Fibroblast of pulmonary artery (primary cell): ENCODE results near the gene HRH1.

Source experiments
- DNase-seq: peaks from one replicate; pipeline ENCODE4 v3.0.0-alpha.2; 2010; ENCODE audit warnings: low read depth
- H3K4me3 ChIP-seq: replicated peaks from 2 replicates; pipeline ENCODE4 v1.5.1; 2011; ENCODE audit warnings: low read depth, mild to moderate bottlenecking, control low read depth, low read length, moderate library complexity
- TF ChIP-seq, protein P1 (sequence below): IDR thresholded peaks from 2 replicates; pipeline ENCODE4 v1.5.1; 2011; ENCODE audit warnings: mild to moderate bottlenecking, control low read depth, low read length, inconsistent platforms; ENCODE audit errors: missing control alignments

The HRH1 gene

DNA sequence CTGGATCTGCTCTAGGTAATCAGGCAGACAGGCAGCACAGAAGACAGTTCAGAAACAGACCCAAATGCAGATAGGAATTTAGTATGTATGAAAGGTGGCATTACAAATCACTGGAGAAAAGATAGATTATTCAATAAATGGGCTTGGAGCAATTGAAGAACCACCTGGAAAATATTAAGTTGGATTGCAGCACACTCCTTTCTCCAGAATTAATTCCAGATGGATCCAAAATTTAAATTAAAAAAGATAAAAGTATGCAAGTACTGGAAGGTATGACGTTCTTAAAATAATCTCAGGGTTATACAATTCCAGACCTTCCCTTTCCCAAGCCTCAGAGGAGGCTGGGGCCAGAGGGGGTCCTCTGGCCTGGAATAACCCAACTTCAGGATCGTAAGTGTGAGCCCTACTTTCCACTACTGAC, 32.5 kb downstream of the HRH1 start:
- TF ChIP-seq, protein P1, sequence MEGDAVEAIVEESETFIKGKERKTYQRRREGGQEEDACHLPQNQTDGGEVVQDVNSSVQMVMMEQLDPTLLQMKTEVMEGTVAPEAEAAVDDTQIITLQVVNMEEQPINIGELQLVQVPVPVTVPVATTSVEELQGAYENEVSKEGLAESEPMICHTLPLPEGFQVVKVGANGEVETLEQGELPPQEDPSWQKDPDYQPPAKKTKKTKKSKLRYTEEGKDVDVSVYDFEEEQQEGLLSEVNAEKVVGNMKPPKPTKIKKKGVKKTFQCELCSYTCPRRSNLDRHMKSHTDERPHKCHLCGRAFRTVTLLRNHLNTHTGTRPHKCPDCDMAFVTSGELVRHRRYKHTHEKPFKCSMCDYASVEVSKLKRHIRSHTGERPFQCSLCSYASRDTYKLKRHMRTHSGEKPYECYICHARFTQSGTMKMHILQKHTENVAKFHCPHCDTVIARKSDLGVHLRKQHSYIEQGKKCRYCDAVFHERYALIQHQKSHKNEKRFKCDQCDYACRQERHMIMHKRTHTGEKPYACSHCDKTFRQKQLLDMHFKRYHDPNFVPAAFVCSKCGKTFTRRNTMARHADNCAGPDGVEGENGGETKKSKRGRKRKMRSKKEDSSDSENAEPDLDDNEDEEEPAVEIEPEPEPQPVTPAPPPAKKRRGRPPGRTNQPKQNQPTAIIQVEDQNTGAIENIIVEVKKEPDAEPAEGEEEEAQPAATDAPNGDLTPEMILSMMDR = no peak
- H3K4me3 ChIP-seq = no peak overlapping the region
- DNase-seq = no peak

DNA sequence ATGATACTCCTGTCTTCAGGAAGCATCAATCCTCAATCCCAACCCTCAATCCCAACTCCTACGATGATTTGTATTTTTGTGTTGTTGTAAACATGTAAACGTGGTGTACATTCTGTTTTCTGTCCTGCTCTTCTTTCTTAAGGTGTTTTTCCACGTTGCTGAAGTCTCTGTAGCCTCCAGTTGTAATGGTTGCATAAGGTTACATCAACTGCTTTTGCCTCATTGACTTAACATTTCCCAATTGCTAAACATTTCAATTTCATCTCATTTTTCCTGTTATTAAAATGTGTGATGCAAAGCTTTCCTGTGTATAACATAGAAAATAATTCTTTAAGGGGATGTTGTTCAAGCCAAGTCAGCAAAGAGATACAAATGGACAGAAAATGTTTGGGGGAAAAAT, 33.4 kb downstream of the HRH1 start:
- TF ChIP-seq, protein P1 = no peak
- peak; percentile 48 for DNase-seq
- no peak overlapping the region for H3K4me3 ChIP-seq

DNA sequence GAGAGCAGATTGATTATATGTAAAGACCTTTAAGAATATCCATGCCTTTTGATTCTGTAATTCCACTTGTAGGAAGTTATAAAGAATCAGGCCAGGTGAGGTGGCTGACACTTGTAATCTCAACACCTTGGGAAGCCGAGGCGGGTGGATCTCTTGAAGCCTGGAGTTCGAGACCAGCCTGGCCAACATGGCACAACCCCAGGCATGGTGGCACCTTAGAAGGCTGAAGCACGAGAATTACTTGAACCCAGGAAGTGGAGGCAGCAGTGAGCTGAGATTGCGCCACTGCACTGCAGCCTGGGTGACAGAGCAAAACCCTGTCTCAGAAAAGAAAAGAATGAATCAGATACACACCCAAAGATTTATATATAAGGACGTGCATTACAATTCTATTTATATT, 33.9 kb downstream of the HRH1 start:
- TF ChIP-seq, protein P1 = no peak
- no peak for DNase-seq

DNA sequence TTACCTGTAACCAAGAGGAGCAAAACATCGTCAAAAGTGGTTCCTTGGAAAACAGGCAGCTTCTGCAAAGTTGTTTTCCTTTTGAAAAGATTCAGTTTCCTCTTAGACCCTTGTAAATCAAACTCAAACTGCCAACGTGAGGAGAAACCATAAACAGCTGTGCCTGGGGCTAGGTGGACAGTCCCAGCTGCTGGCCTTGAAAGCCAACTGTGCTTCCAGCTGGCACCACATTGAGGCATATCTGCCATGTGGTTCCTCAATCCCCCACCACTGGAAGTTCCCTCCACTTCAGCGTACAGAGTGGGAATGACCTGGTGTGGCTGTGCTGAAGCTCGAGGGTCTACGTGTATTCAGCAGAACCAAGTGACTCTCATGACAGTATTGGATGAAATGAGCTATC, 40.9 kb downstream of the HRH1 start:
- DNase-seq = no peak
- no peak overlapping the region for H3K4me3 ChIP-seq
- TF ChIP-seq, protein P1 = no peak

More for the DNA sequence above, 33.9 kb downstream of the HRH1 start:
- no peak overlapping the region for H3K4me3 ChIP-seq

DNA sequence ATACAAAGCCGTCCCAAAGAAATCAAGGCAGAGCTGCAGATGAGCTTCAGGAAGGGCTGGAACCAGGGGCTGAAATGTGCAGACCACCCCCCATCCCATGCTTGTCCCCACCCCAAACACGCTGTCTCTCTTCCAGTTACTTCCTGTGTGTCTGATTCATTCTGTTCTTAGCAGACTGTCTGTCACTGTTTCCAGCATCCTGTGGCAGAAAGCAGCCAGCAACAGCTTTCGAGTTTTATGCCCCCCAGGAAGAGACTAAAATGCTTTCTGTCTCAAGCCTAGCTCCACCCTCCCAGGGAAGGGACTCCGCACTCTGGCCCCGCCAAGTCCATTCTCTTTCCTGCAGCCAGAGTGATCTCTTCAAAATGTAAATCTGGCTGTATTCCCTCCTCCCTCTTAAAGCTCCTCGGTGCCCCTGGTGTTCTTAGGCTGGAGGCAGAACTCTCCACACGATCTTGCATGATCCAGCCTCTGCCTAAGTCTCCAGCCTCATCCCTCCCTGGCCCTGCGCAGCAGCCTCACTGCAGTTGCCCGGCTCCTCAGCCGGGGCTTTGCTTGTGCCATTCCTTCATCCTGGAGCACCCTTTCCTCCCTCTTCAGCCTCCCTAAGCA, 41.5 kb downstream of the HRH1 start:
- peak; percentile 66 for DNase-seq
- TF ChIP-seq, protein P1 = peak; percentile 6
- peak overlapping the region; percentile 3 for H3K4me3 ChIP-seq

DNA sequence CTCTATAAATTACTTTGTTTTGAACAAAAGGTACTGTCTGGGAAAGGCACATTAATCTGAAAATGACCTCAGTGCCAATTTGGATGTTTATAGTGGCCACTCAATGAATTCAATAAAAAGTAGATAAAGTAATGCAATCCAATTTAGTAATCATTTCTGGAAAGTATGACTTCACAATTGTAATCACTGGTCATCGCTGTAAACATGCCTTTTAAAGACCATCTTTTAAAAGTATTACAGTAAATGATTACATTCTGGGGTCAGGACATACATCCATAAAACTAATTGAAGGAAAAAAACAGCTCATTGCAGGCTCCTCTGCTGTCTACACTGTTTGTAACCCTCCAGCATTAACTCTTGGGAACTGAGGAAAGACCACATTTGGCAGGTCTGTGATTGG, 43.2 kb downstream of the HRH1 start:
- no peak for DNase-seq
- TF ChIP-seq, protein P1 = no peak
- H3K4me3 ChIP-seq = no peak overlapping the region

DNA sequence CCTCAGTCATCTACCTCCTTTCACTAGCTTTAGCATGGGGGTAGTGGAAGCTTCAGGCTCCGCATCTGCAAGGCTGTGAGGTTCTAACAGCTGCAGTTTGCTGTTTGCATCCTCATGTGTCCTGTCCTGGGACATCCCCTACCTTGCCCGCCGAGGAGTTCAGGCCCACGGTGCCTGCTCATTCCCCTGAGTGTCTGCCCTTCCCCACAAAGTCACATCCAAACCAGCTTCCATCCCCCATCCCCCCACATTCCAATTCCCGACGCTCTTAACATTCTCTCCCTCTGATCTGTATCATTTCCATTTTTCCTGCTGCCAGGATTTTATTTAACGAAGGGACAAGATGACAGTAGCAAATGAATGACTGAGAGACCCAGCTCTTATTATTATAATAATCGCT, 43.8 kb downstream of the HRH1 start:
- no peak overlapping the region for H3K4me3 ChIP-seq
- TF ChIP-seq, protein P1 = no peak
- DNase-seq = no peak
